Esophagus mucosa (tissue), 1 donor: Measurements from ENCODE around the gene FARSB. TPM values are rescaled to one million over a fixed set of nuclear protein-coding genes. Genes with fewer than 3 reads are reported as not detected.
A peak's percentile ranks its signal among the peaks of the same experiment; 100 is the strongest.
"Not testable (repeated sequence)": the region's sequence is repeated elsewhere in the genome, so short reads cannot be mapped to it uniquely, and the experiment has no call there.

Experiments
- ATAC-seq: fragments of 200-7000 bp; cut with Tn5 transposase; one replicate; pipeline ENCODE4 v1.9.1; 2020
- total RNA-seq: library from RNA; stranded (reverse); gene quantifications from one replicate; pipeline ENCODE4 v1.2.4, GENCODE V29; 2023
- donor health status: DM: yes; HTN: yes; CAD: no.

FARSB gene
- total RNA-seq, 1 donor from 2014 or later: 24.2 TPM

DNA sequence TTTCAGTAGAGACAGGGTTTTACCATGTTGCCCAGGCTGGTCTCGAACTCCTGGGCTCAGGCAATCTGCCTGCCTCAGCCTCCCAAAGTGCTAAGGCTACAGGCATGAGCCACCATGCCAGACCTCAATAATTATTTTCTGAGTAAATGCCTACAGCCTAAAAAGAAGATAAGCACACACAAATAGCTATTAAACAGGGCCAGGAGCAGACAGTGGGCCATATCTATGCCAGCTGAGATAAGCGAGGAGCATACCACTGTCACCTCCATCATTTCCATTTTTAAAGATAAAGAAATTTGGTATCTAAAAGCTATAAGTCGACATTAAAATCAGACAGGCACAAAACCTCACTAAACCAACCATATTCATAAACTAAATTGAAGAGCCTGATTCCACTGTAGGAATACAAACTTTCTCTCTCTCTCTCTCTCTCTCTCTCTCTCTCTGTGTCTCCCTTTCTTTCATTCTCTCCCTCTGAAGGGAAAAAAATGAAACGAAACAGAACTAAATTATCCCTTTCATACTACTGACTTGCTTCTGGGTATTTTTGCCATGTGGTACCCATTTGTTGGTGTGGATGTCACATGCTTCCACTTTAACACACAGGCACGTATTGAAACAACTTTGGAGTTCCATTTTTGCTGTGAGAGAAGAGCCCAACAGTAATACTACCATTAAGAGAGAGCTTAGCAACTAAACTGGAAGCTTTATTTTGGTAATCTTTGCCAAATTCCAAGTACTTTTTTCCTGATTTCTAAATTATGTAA is 51.0 kb downstream of the FARSB start:
- ATAC-seq: no peak

DNA sequence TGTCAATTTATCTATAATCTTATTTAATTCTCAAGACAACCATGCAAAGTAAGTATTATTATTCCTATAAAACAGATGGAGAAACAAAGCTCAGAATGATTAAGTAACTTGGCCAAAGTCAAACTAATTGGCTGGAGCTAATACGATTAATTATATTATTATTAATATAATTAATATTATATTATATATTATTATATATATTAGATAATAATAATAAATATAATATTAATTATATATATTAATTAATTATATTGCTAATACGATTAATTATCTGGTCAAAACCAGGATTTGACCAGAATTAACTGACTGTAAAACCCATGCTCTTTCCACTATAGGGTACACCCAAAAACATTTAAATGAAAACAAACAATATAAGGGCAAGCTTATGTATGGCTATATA is 52.4 kb downstream of the FARSB start:
- ATAC-seq: no peak

DNA sequence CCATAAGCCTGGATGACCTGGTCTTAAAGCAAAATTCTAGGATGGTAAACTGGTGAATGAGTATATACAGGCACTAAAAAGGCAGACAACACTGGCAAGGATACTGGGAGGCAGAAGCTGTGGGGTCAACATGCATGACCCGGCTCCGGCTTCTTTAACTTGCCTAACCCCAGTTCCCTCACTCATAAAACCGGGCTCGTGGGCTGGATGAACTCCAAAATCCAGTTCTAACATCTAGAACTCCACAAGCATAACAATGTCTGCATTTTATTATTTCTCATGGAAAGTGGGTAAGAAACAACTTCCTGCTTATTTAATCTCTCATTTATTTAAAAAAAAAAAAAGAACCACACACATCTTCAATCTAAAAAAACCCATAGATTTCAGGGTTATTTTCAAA is 57.3 kb downstream of the FARSB start:
- no peak for ATAC-seq

DNA sequence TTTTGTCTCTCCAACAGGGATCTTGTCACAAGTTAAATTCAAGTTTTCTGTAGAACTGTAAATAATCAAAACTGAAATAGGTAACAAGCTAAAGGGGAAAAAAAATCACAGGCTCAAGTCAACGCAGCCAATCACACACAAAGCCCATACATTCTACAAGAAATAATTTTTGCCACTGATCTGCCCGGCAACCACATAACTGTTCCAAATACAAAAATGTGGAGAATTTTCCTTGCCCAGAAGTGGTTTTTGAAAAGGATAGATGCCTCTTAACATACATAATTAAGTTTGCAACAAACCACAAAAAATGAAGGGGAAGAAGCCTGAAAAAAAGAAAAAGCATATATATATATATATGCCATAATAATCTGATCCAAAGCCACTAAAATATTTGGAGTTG is 60.3 kb downstream of the FARSB start:
- no peak for ATAC-seq

DNA sequence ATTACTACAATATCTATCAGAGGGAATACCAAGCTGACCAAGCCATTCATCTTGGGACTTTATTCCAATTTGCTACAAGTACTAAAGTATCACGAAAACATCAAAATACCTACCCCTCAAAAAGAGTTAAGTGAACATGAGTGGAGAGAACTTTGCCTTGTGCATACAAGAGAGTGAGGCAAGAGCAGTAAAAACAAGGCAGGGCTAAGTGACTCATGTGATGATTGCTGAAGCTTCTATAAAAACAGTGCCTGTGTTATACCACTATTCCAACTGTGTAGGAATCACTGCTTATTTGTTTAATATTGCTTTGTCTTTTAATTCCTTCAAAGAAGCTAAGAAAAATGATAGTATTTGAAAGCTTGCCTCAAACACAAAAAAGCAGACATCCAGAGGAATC is 61.2 kb downstream of the FARSB start:
- peak; percentile 72 for ATAC-seq

DNA sequence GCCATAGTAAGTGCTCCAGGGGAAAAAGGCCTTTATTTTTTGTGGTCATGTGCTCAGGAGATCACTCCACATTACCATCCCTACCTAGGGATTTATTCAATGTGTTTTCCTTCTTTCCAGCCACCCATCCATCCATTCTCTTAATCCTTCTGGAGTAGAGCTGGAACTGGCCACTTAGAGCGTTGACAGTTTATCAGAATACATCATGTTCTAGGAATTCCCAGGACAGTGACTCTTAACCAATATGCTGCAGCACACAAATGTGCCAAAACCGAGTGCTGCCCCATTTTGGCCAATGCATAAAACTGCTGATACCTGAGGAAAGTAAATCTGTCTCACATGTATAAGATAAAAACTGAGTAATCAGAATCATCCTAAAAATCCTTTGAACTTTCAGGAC is 63.7 kb downstream of the FARSB start:
- no peak for ATAC-seq

DNA sequence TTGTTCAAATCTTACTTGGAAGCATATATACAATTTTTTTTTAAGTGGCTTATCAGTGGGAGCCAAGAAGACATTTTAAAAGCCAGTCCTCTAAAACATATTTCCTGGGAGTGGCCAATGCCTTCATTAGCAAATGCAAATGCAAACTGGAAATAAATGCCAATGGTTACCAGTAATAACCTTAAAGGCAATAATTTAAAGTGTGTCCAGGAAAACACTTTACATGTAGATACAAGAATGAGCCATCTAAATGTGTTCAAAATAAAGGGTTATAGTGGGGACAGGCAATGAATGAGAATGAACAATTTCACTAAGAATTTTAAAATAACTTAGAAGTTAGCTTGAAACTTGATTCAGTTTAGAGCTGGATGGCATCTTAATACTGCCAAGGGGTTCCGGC is 64.2 kb downstream of the FARSB start:
- ATAC-seq: no peak

DNA sequence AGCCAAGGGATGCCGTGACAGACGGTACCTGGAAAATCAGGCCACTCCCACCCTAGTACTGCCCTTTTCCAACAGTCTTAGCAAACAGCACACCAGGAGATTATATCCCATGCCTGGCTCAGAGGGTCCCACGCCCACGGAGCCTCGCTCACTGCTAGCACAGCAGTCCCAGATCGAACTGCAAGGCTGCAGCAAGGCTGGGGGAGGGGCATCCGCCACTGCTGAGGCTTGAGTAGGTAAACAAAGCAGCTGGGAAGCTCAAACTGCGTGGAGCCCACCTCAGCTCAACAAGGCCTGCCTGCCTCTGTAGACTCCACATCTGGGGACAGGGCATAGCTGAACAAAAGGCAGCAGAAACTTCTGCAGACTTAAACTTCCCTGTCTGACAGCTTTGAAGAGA is 71.3 kb downstream of the FARSB start:
- not testable (repeated sequence) for ATAC-seq

DNA sequence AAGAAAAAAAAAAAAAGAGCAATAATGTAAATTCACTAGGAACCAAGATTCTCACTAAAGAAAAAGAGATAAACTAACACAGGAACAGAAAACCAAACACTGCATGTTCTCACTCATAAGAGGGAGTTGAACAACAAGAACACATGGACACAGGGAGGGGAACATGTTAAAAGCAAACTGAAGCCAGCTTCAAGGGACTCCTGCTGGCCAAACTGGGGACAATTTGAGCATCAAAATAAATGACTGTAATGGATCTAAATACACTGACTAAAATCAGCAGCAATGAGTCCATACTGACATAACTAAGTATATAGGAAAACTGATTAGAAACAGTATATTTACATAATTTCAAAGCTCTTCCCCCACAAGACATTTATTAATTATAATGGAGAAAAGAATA is 73.0 kb downstream of the FARSB start:
- no peak for ATAC-seq

DNA sequence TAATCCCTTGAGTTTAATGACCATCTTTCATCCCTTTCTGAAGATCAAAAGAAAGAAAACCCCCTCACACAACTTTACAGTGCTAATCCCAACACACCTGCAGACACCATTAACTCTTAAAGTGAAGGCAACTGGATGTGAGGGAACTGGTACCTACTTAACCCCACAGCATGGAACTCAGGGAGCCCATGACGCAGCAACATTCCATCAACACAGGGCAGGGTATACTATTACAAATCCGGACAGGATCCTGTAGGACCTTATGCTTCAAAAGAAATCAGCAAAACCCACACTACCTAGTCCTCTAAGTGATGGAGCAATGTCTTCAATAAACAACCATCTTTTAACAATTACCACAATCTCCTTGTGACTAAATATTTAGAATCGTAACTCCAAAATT is 78.6 kb downstream of the FARSB start:
- no peak for ATAC-seq

DNA sequence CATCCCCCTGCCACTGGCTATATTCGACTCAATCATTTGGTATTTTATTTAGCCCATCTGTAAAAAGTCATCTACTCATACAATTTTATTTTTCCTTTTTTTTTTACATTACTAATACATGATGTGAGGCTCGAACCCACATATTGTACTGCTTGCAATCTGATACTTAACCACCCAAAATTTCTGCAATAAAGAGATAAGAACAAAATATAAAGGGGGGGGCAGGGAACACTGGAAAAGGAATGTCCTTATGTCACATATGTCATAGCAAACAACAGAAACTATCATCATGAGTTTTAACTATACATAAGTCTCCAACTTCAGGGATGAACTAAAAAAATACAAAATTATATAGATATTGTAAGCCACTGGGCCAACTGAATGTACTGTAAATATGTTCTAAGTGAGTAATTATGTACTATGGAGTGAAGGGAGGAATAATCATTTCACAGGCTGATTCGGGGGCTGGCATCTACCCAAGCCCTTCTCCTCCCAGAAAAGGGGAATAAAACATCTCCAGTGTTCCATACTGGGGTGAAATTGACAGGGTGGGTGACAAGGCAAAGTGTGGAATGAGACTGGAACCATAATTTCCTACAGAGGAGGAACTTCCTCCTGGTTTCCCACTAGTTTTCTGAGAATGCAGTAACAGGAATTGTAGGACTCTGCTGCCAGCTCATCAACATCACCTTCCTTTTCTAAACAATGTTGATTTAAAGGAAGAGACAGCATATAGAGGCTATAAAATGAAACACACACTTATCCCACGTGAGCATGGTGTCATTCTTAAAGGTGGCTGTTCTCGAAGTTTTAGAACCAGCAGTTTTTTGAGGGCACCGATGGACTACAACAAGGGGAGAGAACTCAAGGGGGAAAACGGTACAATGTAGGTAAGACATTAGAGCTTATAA is 79.5 kb downstream of the FARSB start:
- no peak for ATAC-seq

DNA sequence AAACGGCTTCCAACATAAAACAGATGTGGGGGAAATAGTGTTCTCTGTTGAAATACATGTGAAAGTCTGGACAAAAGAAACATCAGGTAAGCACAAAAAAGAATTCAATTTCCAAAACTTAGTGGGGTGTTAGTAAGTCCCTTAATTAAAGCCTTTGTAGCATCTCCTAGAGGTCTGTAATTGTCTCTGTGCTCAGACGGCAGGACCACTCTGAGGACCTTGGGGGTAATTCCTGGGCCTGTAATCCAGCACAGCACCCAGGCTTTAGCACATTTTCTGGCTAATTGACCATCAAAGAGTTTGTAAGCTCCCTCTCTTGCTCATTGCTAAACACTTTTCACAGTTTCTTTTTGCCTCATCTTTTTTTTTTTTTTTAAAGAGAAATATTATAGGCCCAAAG is 80.3 kb downstream of the FARSB start:
- ATAC-seq: no peak

DNA sequence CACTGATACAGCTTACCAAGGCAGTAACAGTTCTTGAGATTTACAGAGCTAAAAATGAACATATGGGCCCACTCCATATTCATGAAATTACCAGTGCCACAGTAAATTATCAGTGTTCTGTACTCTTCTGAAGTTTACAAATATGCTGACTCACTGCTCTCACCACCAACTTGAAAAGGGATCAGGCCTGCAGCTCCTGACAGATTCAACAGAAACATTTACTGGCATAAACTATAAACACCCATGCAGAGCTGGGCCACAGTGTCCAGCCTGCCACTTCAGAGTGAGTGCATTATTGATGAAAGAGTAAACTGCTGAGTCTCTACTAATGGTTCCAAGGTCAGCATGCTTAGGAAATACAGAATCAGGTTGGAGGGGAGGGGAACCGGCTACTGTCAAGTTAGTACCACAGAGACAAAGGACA is 83.1 kb downstream of the FARSB start:
- peak; percentile 41 for ATAC-seq

DNA sequence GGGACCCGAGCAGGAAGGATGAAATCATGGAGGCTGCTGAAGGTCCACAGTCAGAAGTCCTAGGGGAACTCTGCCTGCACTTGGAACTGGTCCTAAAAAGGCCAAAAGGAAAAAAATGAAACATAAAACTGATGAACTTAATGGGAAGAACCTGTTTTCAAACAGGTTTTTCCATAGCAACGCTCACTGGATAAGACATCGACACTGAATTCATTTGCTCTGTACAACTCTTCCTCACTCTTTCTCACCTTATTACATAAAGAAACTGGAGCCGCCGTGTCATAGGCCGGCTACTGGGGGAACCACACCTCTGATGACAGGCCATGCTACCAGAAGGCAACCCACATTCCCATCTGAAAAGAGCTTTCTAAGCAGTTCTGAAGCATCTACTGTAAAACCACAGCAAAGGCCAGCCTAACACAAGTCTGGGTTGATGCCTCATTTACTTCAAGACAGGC is 83.6 kb downstream of the FARSB start:
- ATAC-seq: peak; percentile 96

DNA sequence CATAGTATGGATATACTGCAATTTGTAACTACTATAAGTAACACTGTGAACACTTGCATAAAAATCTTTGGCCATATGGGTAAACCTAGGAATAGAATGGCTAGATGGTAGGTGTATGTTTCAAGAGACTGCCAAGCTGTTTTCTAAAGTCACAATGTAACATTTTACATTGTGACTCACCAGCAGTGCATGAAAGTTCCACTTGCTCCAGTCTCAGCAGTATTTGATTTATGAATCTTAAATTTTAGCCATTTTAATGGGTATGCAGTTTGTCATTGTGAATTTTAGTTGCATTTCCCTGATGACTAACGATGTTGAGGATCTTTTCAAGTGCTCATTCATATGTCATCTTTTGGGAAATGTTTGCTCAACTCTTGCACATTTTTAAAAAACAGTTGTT is 86.1 kb downstream of the FARSB start:
- ATAC-seq: no peak

DNA sequence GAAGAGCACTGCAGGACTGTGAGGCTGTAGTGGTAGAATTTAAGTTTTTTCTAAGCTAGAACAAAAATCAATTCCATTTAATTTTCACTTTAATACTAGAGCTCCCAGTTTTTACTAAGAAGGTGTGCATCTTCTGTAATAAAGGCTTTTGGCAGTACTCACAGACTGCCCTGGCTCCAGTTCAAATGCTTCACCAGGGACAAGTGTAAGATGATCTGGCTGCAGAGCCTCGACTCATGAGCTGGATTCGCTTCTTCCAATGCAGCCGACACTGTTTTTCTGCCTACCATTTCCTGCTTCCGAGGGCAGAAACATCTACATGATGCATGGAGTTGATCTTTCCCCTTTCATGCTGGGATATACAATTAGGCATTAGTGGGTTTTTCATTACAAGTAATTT is 87.0 kb downstream of the FARSB start:
- no peak for ATAC-seq

DNA sequence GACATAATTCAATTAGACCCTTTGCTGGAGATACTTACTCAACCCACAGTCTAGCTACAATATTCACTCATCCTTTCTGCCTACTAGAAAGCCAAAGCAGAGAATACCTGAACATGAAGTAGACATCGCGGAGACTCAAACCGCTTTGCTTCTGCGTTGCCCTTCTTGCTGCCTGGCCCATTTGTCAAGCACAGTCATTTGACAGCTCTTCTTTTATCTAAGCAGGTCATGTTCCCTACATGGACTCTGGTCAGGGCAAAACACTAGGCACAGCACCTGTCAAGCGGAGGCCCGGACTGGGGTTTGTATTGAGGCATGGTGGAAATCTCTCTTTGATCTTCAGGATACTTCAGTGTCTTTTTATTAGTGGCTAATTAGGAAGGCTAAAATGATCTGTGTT is 89.7 kb downstream of the FARSB start:
- no peak for ATAC-seq

DNA sequence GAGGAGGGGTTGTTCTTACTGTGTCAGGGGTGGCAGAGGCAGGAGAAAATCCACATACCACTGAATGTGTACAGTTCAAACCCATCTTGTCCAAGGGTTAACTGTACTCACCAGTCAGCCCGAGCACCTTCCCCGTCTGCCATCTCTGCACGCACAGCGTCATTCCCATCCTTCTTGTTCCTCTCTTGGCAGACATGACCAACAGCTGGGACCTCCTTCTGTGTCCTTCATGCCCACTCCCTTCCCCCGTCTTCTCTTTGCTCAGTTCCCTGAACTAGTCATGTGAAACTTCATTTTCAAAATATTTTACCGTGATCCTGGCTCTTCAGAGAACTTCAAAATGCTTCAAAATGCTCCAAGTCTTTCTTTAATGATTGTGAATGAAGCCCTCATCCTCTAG is 92.0 kb downstream of the FARSB start:
- ATAC-seq: no peak

DNA sequence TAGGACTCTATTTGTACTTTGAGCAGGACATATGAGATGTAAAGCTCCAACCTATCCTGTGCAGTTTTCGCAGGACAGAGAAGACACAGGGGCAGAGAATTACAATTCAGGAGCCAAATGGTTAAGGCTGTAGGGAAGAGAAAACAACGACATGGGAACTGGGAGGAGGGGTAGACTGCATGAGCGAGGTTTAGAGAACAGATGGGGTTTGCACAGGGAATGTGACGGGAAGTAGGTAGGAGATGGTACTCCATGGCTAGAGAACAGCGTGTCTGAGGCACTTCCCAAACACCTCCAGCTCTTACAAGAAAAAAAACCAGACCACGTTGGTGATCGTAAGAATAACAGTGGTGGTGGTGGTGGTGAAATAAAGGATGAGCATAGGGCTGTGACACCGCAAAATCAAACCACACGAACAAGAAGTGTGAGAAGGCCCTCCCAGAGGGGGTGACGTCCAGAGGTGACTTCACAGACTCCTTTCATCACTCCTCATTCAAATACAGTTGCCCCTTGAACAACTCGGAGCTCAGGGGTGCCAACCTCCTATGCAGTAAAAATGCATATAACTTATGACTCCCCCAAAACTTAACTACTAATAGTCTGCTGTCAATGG is 92.7 kb downstream of the FARSB start:
- no peak for ATAC-seq

DNA sequence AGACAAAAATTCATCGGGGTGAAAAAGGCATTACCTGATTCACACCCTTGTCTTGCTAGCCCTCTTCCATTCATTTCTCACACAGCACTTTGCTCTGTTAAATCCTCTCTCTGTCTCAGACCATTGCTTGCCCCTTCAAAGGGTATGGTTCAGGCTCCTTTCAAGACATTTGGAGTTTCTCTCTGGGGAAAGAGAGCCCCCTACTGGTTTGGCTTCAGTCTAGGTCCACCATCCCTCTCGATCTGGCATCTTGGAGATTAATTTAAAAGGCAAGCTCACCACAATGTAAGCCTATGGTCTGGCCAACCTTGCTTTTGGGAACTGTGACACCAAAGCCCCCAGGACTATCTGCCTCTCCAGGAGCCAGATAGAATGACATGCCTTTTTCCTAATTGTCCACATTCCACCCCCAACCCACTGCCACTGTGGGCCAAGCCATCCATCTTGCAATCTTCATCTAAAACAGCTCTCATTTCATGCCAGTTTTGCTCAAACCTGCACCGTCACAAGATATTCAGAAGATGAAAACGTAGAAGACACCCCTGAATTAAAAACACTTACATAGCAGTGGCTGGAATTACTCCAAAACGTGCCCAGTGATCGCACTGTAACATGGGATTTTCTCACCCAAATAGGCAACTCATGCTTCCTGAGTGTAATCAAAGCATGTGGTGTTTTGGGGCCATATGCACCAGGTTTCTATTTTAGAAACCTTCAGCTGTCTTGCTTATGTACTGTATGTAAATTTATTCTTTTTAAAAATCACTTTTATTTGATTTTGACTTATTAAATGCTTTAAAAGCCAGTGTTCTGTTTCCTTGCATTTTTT is 93.9 kb downstream of the FARSB start:
- peak; percentile 68 for ATAC-seq

DNA sequence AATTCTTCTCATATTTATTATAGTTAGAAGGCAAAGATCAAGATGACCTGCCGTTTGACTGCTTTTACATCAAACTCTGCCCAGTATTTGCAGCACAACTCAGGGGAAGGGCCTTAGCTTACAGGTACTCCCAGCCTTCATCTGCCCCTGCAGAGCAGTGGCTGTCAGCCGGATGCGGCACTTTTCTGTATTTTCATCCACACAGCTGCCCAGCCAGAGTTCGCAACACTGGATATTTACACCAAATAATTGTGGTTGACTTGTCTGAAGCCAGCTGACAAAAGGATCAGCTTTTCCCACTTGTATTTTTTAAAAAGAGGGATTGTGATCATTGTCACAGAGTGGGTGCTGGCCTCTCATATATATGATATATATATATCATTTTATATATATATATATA is 94.7 kb downstream of the FARSB start:
- ATAC-seq: no peak

DNA sequence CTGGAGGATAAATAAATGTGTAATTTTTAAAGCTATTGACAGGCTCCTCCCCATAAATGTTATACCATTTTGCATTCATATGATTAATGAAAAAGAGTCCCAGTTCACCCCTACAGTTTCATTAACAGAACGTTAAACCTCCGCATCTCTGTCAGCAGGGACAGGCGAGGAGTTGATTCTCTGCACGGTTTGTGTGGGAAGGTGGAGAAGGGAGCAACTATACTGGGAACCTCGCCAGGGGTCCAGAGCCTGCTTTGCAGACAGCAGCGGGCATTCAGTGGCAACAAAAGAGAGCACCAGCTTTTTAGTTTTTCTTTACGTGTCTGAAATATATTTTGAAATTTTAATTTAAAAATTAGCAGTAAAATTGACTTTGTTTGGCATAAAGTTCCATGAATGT is 101.4 kb downstream of the FARSB start:
- no peak for ATAC-seq

DNA sequence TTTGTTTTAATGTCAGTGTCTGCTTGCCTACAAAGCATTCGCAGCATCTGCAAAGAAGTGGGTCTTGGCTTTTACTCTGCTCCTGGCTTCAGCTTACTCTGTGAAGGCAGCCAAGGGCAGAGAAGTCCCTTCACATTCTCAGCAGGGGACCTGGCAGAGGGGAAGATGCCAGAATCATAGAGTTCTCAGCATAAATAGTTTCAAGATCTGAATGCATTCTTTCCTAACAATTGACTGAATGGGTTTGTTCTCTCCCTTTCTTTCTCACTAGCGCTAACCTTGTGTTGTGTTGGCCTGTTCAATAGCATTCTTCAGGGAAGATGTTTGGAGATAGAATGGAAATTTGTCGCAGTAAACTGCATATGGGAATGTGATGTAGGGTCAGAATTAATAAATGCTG is 106.9 kb downstream of the FARSB start:
- ATAC-seq: no peak
